ENCODE results near the gene ARRDC4.

ARRDC4 gene

GRCh38 chr15:98000249-98001203 is 40.0 kb downstream of the ARRDC4 start:
- no peak for DNase-seq

- DNase-seq, result no peak
These were observed 41.2 kb downstream of the ARRDC4 start for GRCh38 chr15:98001663-98002194.

- no peak for DNase-seq
These were observed 41.9 kb downstream of the ARRDC4 start for GRCh38 chr15:98002419-98002818.

- no peak for DNase-seq
These were observed 42.4 kb downstream of the ARRDC4 start for GRCh38 chr15:98002866-98003265.

GRCh38 chr15:98003518-98003917 is 43.0 kb downstream of the ARRDC4 start:
- no peak for DNase-seq

- DNase-seq, result no peak
These were observed 43.5 kb downstream of the ARRDC4 start for GRCh38 chr15:98003996-98004395.

- DNase-seq, result no peak
These were observed 45.2 kb downstream of the ARRDC4 start for GRCh38 chr15:98005659-98006058.

- no peak for DNase-seq
These were observed 48.7 kb downstream of the ARRDC4 start for GRCh38 chr15:98009169-98009568.

- no peak for DNase-seq
These were observed 49.5 kb downstream of the ARRDC4 start for GRCh38 chr15:98009971-98010370.

- no peak for DNase-seq
These were observed 51.9 kb downstream of the ARRDC4 start for GRCh38 chr15:98012354-98012753.

- no peak for DNase-seq
These were observed 53.1 kb downstream of the ARRDC4 start for GRCh38 chr15:98013631-98014030.

- no peak for DNase-seq
These were observed 56.9 kb downstream of the ARRDC4 start for GRCh38 chr15:98017150-98017964.

- no peak for DNase-seq
These were observed 58.4 kb downstream of the ARRDC4 start for GRCh38 chr15:98018761-98019351.

Measured in CD4-positive, alpha-beta T cell treated with Interleukin-17A for 1 hour (primary cell).